H9 (cell line): Measurements from ENCODE around the gene PACC1. TPM values are rescaled to one million over a fixed set of nuclear protein-coding genes. Genes with fewer than 3 reads are reported as not detected.

Experiments
- DNase-seq: peaks from one replicate; pipeline ENCODE4 v3.0.0-alpha.2; 2017
- H2AFZ ChIP-seq: one replicate; pipeline ENCODE4 v1.6.1; 2013; ENCODE audit warnings: mild to moderate bottlenecking, low read length, control low read depth, moderate library complexity
- H2AK5ac ChIP-seq: 2 replicates; pipeline ENCODE4 v1.6.1; 2013; ENCODE audit warnings: low read length, control low read depth, mixed read lengths; ENCODE audit not compliant: insufficient read length
- H2BK120ac ChIP-seq: one replicate; pipeline ENCODE4 v1.6.1; 2013; ENCODE audit warnings: low read depth, mild to moderate bottlenecking, low read length, control low read depth, inconsistent platforms; ENCODE audit not compliant: poor library complexity, severe bottlenecking
- H2BK12ac ChIP-seq: 2 replicates; pipeline ENCODE4 v1.6.1; 2013; ENCODE audit warnings: low read length, control low read depth, mixed read lengths, low read depth; ENCODE audit not compliant: insufficient read length
- H2BK15ac ChIP-seq: 2 replicates; pipeline ENCODE4 v1.6.1; 2013; ENCODE audit warnings: low read depth, low read length, control low read depth
- H2BK20ac ChIP-seq: one replicate; pipeline ENCODE4 v1.6.1; 2013; ENCODE audit warnings: low read depth, mild to moderate bottlenecking, low read length, control low read depth, inconsistent platforms; ENCODE audit not compliant: poor library complexity, severe bottlenecking
- H2BK5ac ChIP-seq: 2 replicates; pipeline ENCODE4 v1.6.1; 2013; ENCODE audit warnings: low read length, control low read depth, mixed read lengths; ENCODE audit not compliant: insufficient read length
- H3K14ac ChIP-seq: 2 replicates; pipeline ENCODE4 v1.6.1; 2013; ENCODE audit warnings: low read length, control low read depth; ENCODE audit not compliant: insufficient read depth
- H3K18ac ChIP-seq: 2 replicates; pipeline ENCODE4 v1.6.1; 2013; ENCODE audit warnings: low read depth, mild to moderate bottlenecking, mixed read lengths, low read length, control low read depth; ENCODE audit not compliant: insufficient read length
- H3K23ac ChIP-seq: 2 replicates; pipeline ENCODE4 v1.6.1; 2013; ENCODE audit warnings: low read length, control low read depth, mixed read lengths, low read depth; ENCODE audit not compliant: insufficient read length
- H3K23me2 ChIP-seq: 2 replicates; pipeline ENCODE4 v1.6.1; 2013; ENCODE audit warnings: low read depth, mild to moderate bottlenecking, mixed read lengths, low read length, control low read depth; ENCODE audit not compliant: insufficient read length, poor library complexity, severe bottlenecking
- H3K27ac ChIP-seq: 2 replicates; pipeline ENCODE4 v1.5.1; 2013; ENCODE audit warnings: low read length, control low read depth, mixed read lengths, low read depth; ENCODE audit not compliant: insufficient read length
- H3K27me3 ChIP-seq: 2 replicates; pipeline ENCODE4 v1.6.1; 2013; ENCODE audit warnings: low read length, control low read depth, inconsistent platforms; ENCODE audit not compliant: insufficient read depth
- H3K4ac ChIP-seq: 2 replicates; pipeline ENCODE4 v1.6.1; 2013; ENCODE audit warnings: low read depth, mild to moderate bottlenecking, control low read depth, inconsistent platforms, low read length, moderate library complexity
- H3K4me1 ChIP-seq: 2 replicates; pipeline ENCODE4 v1.6.1; 2013; ENCODE audit warnings: low read length, control low read depth, inconsistent platforms; ENCODE audit not compliant: insufficient read depth
- H3K4me2 ChIP-seq: 2 replicates; pipeline ENCODE4 v1.6.1; 2013; ENCODE audit warnings: low read length, control low read depth, mixed read lengths; ENCODE audit not compliant: insufficient read length, insufficient read depth
- H3K56ac ChIP-seq: 2 replicates; pipeline ENCODE4 v1.6.1; 2013; ENCODE audit warnings: low read depth, mild to moderate bottlenecking, mixed read lengths, low read length, control low read depth; ENCODE audit not compliant: insufficient read length
- H3K79me1 ChIP-seq: 2 replicates; pipeline ENCODE4 v1.6.1; 2013; ENCODE audit warnings: low read depth, mild to moderate bottlenecking, moderate library complexity, low read length, control low read depth, inconsistent platforms; ENCODE audit not compliant: insufficient read depth, poor library complexity, severe bottlenecking
- H3K79me2 ChIP-seq: 2 replicates; pipeline ENCODE4 v1.6.1; 2013; ENCODE audit warnings: low read length, control low read depth, inconsistent platforms; ENCODE audit not compliant: insufficient read depth
- H3K9ac ChIP-seq: 2 replicates; pipeline ENCODE4 v1.6.1; 2013; ENCODE audit warnings: low read length, control low read depth, mixed read lengths; ENCODE audit not compliant: insufficient read length; ENCODE audit errors: extremely low read depth
- H3K9me3 ChIP-seq: one replicate; pipeline ENCODE4 v1.6.1; 2013; ENCODE audit warnings: low read depth, low read length, inconsistent platforms; ENCODE audit not compliant: control insufficient read depth
- H3T11ph ChIP-seq: one replicate; pipeline ENCODE4 v1.6.1; 2013; ENCODE audit warnings: mild to moderate bottlenecking, low read length, control low read depth, inconsistent platforms
- H4K20me1 ChIP-seq: one replicate; pipeline ENCODE4 v1.6.1; 2013; ENCODE audit not compliant: control insufficient read depth, insufficient read length, insufficient read depth
- H4K5ac ChIP-seq: 2 replicates; pipeline ENCODE4 v1.6.1; 2013; ENCODE audit warnings: low read depth, mild to moderate bottlenecking, mixed read lengths, low read length, control low read depth; ENCODE audit not compliant: insufficient read length
- H4K8ac ChIP-seq: replicated peaks from 2 replicates; pipeline ENCODE4 v1.6.1; 2013; ENCODE audit warnings: low read length, control low read depth, mixed read lengths, low read depth; ENCODE audit not compliant: insufficient read length
- H4K91ac ChIP-seq: 2 replicates; pipeline ENCODE4 v1.6.1; 2013; ENCODE audit warnings: low read depth, mild to moderate bottlenecking, moderate library complexity, mixed read lengths, low read length, control low read depth; ENCODE audit not compliant: insufficient read length
- H3K27ac Mint-ChIP-seq, 3 experiments: 2 replicates in 2 of 3; 3 replicates in 1 of 3; pipeline ENCODE4 v1.8.0; 2020 to 2021; ENCODE audit warnings: mixed read lengths in 3 of 3, mild to moderate bottlenecking in 1 of 3, moderate library complexity in 1 of 3
- H3K27me3 Mint-ChIP-seq: 2 replicates; pipeline ENCODE4 v1.8.0; 2021; ENCODE audit warnings: low read depth, mild to moderate bottlenecking, moderate library complexity, mixed read lengths
- H3K36me3 Mint-ChIP-seq, 3 experiments: 2 replicates in 2 of 3; 3 replicates in 1 of 3; pipeline ENCODE4 v1.8.0; 2020 to 2021; ENCODE audit warnings: low read depth in 3 of 3, mixed read lengths in 3 of 3; ENCODE audit not compliant: insufficient read depth in 1 of 3
- H3K4me1 Mint-ChIP-seq, 2 experiments: 2 replicates each; pipeline ENCODE4 v1.8.0; 2020; ENCODE audit warnings: mixed read lengths in 2 of 2
- H3K4me3 Mint-ChIP-seq, 2 experiments: 2 replicates in 1 of 2; 3 replicates in 1 of 2; pipeline ENCODE4 v1.8.0; 2020 to 2021; ENCODE audit warnings: mild to moderate bottlenecking in 2 of 2, mixed read lengths in 2 of 2, moderate library complexity in 1 of 2
- H3K9me3 Mint-ChIP-seq, 2 experiments: 2 replicates in 1 of 2; 3 replicates in 1 of 2; pipeline ENCODE4 v1.8.0; 2020; ENCODE audit warnings: mild to moderate bottlenecking in 2 of 2, mixed read lengths in 2 of 2, moderate library complexity in 1 of 2
- WGBS: extraction: QIAGEN DNeasy Blood & Tissue Kit; methylation state at CpG from one replicate; pipeline ENCODE4 v1.1.7; 2013; ENCODE audit warnings: missing lambda C conversion rate, low lambda C conversion rate, mixed read lengths; ENCODE audit not compliant: insufficient read length; ENCODE audit errors: extremely low coverage; 5-methylcytosine and 5-hydroxymethylcytosine counted together
- total RNA-seq: library from RNA; stranded (reverse); gene quantifications from 2 replicates; pipeline ENCODE4 v1.2.1, GENCODE V29; 2021
- TF ChIP-seq, protein P1 (sequence below): fragments of 200-600 bp; sonication (generic); conservative IDR thresholded peaks from 3 replicates; pipeline ENCODE4 v1.8.0; 2021; ENCODE audit warnings: antibody characterized with exemption, mild to moderate bottlenecking

Gene PACC1
- total RNA-seq, 1 experiment from 2014 or later = 10.9 TPM

GRCh38 chr1:212341090-212341489 lies 73.6 kb downstream of the PACC1 start:
- Histone ChIP-seq H2BK15ac (no peak overlapping the region), H3K4me2 (no peak overlapping the region), H3K18ac (no peak overlapping the region), H4K5ac (no peak overlapping the region), H3K79me2 (no peaks in the 10 kb centered on the region), H2AFZ (no peak overlapping the region), H2BK20ac (no peak overlapping the region), H4K91ac (no peak overlapping the region), H3T11ph (no peak overlapping the region), H3K4me1 (no peaks in the 10 kb centered on the region), H4K20me1 (no peaks in the 10 kb centered on the region), H3K9me3 (no peaks in the 10 kb centered on the region), H2BK120ac (no peak overlapping the region), H3K9ac (no peak overlapping the region), H3K79me1 (no peaks in the 10 kb centered on the region), H3K27ac (no peak overlapping the region), H4K8ac (no peak overlapping the region), H2BK5ac (no peak overlapping the region), H2BK12ac (no peak overlapping the region), H3K14ac (no peak overlapping the region), H3K23me2 (no peaks in the 10 kb centered on the region), H3K27me3 (no peaks in the 10 kb centered on the region), H3K4ac (no peak overlapping the region), H2AK5ac (no peak overlapping the region), H3K56ac (no peak overlapping the region), H3K23ac (no peak overlapping the region)
- Mint-ChIP-seq H3K9me3 (no peaks in the 10 kb centered on the region), H3K36me3 (peaks cover 0 to 18% (median 6%) of the 10 kb centered on the region in 3 experiments; a peak in 5 of 7 replicates), H3K27ac (no peak overlapping the region), H3K4me1 (no peaks in the 10 kb centered on the region), H3K27me3 (no peaks in the 10 kb centered on the region), H3K4me3 (no peak overlapping the region)
- DNase-seq = no peak
- TF ChIP-seq, protein P1, sequence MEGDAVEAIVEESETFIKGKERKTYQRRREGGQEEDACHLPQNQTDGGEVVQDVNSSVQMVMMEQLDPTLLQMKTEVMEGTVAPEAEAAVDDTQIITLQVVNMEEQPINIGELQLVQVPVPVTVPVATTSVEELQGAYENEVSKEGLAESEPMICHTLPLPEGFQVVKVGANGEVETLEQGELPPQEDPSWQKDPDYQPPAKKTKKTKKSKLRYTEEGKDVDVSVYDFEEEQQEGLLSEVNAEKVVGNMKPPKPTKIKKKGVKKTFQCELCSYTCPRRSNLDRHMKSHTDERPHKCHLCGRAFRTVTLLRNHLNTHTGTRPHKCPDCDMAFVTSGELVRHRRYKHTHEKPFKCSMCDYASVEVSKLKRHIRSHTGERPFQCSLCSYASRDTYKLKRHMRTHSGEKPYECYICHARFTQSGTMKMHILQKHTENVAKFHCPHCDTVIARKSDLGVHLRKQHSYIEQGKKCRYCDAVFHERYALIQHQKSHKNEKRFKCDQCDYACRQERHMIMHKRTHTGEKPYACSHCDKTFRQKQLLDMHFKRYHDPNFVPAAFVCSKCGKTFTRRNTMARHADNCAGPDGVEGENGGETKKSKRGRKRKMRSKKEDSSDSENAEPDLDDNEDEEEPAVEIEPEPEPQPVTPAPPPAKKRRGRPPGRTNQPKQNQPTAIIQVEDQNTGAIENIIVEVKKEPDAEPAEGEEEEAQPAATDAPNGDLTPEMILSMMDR = no peak
- no CpG with 5 or more reads among the region's 1 CpG for WGBS
